GM18873 (cell line): ENCODE results near the gene TWSG1.
"Not testable (repeated sequence)": the region's sequence is repeated elsewhere in the genome, so short reads cannot be mapped to it uniquely, and the experiment has no call there.

Experiments used
- ATAC-seq: cut with Tn5 transposase; IDR thresholded peaks from one replicate; pipeline ENCODE4 v1.9.1; 2021; ENCODE audit warnings: mild to moderate bottlenecking, moderate library complexity, moderate number of reproducible peaks; ENCODE audit not compliant: unreplicated experiment, low FRiP score

Gene TWSG1

GRCh38 chr18:9386879-9387278 lies 52.3 kb downstream of the TWSG1 start:
- ATAC-seq, result no peak

- no peak for ATAC-seq
These were observed 53.3 kb downstream of the TWSG1 start for GRCh38 chr18:9387891-9388290.

- ATAC-seq, result no peak
These were observed 55.1 kb downstream of the TWSG1 start for GRCh38 chr18:9389706-9390105.

- no peak for ATAC-seq
These were observed 58.2 kb downstream of the TWSG1 start for GRCh38 chr18:9392726-9393125.

GRCh38 chr18:9394046-9394445 lies 59.5 kb downstream of the TWSG1 start:
- no peak for ATAC-seq

- ATAC-seq, result no peak
These were observed 65.6 kb downstream of the TWSG1 start for GRCh38 chr18:9400197-9400596.

GRCh38 chr18:9401176-9401575 lies 66.6 kb downstream of the TWSG1 start:
- no peak for ATAC-seq

GRCh38 chr18:9402358-9403007 lies 67.9 kb downstream of the TWSG1 start:
- not testable (repeated sequence) for ATAC-seq

GRCh38 chr18:9403795-9404564 lies 69.4 kb downstream of the TWSG1 start:
- no peak for ATAC-seq

- ATAC-seq, result no peak
These were observed 70.0 kb downstream of the TWSG1 start for GRCh38 chr18:9404565-9405060.

- no peak for ATAC-seq
These were observed 70.6 kb downstream of the TWSG1 start for GRCh38 chr18:9405130-9405529.

GRCh38 chr18:9405977-9406376 lies 71.4 kb downstream of the TWSG1 start:
- no peak for ATAC-seq

GRCh38 chr18:9410515-9410914 lies 75.9 kb downstream of the TWSG1 start:
- no peak for ATAC-seq

GRCh38 chr18:9413576-9413975 lies 79.0 kb downstream of the TWSG1 start:
- no peak for ATAC-seq

GRCh38 chr18:9416563-9417072 lies 82.0 kb downstream of the TWSG1 start:
- ATAC-seq, result no peak

GRCh38 chr18:9417073-9417851 lies 82.7 kb downstream of the TWSG1 start:
- no peak for ATAC-seq

- ATAC-seq, result no peak
These were observed 83.6 kb downstream of the TWSG1 start for GRCh38 chr18:9418047-9418690.

- no peak for ATAC-seq
These were observed 85.5 kb downstream of the TWSG1 start for GRCh38 chr18:9419956-9420631.

- no peak for ATAC-seq
These were observed 86.7 kb downstream of the TWSG1 start for GRCh38 chr18:9421096-9421900.
